ENCODE data around the gene TANC1.
A peak's percentile ranks its signal among the peaks of the same experiment; 100 is the strongest.

TANC1 gene

DNA sequence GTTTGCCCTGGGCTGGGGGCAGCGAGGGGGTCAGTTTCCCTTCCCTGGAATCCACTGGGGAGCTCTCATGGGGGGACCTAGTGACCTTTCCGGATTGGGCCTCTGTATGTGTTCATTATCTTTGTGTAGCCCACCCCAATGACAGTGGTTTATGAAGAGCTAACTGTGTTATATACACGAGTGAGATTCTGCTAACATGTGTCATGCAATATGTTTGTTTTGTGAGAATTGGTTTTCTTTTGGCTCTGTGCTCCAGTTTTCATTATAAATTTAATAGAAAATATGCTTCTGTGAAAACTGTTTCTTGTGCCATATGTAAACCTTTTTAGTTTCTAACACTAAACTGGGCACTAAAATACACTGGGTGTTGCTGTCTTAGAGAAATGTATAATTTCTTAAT is 207.5 kb downstream of the TANC1 start:
- peak; percentile 9 for DNase-seq

DNA sequence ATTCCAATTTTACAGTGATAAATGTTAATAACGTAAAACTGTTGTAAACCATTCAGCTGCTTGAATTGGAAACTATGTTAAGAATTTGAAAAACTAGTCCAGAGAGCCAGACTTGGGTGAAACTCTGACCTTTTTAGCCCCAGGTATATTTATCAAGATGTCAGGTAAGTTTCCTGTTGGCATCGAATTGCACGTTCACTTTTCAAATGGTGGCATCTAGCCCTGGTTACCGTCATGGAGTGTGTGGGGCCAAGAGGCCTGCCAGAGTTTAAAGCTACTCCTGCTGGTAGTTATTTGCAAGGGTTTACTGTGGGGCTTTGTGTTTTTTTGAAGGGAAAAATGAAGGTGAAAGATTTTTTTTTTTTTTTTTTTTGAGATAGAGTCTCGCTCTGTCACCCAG is 208.1 kb downstream of the TANC1 start:
- DNase-seq = no peak

DNA sequence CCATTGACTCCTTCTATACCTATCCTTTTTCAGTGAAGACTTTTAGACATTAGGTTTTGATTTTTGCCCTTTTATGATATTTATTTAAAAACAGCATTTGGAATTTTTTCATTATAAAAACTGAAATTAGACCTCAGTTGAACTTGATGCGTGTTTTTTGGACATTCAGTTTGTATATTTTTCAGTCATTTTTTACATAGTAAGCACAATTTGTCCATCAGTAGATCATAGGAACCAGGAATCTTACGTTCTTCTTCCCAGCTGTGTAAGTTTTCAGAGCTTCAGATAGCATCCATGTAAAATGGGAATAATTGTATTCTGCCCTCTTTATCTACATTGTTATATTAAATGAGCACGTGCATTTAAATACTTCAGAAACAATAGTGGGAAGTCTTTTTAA is 208.9 kb downstream of the TANC1 start:
- no peak for DNase-seq

DNA sequence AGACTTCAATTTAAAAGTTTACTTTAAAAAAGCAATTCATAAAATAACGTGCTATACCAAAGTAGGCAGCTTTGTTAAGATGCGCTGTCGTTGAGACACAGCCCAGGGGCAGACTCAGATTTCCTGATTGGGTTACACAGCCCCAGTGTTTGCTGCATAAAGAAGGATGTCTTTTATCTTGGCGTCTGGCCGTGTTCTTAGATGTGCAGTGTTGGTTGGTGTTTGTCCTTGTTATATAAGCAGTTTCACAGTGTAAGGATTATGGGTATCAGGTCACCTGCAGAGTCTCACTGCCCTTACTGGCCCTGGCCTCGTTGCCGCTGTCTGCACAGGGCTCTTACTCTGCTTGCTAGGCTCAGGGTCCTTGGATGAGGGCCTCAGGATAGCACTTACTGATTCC is 209.5 kb downstream of the TANC1 start:
- DNase-seq = peak; percentile 4

DNA sequence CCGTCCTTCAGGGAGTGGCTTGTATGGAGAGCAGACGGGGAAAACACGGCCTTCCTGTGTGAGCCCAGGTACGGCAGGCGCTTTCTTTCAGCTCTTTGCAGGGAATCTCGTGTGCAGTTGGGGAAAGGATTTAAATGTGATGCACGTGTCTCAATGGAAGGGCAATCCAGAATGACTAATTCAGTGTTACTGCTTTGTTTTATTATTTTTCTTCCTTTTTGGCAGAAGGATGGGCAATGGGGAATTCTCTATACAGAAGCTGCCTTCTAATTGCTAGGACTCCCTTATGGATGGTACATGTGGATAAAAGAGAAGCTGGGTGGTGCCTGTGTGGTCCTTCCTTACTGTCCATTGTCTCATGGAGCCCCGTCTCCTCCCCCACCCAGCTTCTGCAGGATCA is 210.7 kb downstream of the TANC1 start:
- no peak for DNase-seq

DNA sequence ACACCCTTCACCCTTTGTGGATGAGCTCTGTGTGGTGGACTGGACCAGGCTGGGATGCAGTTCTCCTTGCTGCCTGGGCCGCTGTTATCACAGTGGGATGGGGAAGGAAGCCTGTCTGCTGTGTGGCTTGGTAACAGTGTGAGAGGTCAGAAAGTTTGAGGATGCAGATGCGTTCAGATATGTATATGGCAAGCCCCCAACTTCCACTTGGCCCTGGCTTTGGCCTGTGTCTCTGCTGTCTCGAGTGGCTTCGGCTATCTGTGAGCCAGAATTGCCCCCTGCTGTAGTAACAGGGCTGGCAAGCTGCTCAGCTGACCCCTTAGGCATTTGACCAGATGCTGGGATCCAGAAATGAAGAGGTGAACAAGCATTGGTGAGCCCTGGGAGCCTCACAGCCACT is 211.3 kb downstream of the TANC1 start:
- peak; percentile 28 for DNase-seq

DNA sequence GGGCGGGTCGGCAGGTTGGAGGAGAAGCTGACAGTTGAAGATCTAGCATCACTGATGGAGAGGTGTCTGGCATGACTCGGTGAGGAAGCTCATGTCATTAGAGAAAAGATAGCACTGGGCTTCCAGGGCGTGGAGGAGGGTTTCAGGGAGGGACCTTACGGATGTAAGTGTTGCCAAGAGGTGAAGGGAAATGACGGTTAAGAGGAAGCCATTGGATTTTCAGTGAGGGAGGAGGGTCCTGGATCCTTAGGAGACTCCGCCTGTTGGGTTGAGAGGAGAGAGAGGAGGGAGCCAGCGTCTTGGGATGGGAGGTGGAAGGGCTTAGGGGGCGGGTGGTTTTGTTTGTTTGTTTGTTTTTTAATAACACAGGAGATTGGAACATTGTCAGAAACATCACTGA is 214.9 kb downstream of the TANC1 start:
- peak; percentile 41 for DNase-seq

DNA sequence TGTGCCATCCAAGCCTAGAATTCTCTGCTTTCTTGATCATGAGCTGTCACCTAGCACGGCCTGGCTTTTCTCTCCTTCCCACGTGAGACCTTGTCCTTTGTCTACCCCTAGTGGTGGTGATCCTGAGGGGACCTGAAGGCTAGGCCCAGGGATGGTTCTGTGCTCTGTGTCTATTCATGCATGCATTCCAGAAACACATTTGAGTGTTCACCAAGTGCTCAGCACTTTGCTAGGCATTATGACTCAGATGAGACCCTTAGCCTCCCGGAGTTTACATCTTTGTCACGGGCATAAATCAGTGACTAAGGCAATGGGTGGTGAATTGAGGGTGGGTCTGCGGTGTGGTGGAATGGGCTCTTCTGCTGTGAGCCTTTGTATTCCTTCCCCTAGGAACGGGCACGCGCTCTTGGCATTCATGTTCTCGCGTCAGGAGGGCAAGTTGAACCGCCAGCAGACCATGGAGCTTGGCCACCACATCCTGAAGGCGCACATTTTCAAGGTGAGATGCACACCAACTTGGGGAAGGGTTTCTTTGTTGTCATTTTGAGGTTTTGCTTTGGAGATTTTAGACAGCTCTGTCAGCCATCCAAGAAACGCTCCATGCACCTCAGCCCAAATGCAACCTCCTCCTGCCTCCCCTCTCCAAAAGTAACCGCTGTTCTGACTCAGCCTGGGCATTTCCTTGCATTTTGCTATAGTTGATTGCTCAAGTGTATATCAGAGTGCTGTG is 217.1 kb downstream of the TANC1 start:
- peak; percentile 32 for DNase-seq

DNA sequence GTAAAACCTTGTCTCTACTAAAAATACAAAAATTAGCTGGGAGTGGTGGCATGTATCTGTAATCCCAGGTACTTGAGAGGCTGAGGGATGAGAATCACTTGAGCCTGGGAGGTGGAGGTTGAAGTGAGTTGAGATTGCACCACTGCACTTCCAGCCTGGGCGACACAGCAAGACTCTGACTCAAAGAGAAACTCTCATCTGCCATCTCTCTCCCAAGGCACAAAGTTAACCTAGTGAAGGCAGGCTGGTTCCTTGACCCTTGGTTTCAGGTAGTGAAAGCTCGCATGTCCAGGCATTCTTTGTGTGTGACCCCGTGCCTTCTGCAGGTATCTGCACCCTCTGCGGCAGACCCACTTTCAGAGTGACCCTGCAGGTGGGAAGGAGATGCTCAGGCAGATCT is 218.0 kb downstream of the TANC1 start:
- DNase-seq = peak; percentile 4

DNA sequence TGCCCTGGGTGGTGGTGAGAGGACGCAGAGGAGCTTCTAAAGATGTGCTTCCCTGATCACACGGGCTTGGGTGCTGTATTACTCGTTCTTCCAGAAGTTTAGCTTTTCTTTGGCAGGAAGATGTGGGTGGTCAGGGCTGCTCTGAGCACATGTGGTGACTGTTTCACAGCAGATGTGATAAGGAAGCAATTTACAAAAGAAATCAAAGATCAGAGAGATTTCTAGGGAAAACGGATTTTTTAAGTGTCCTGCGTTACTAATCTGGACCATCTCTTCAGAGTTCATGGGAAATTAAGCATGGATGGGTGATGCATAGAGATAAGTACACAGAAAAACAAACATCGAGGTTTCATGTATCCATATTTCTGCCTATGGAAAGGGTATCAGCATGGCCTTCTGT is 218.7 kb downstream of the TANC1 start:
- peak; percentile 32 for DNase-seq

DNA sequence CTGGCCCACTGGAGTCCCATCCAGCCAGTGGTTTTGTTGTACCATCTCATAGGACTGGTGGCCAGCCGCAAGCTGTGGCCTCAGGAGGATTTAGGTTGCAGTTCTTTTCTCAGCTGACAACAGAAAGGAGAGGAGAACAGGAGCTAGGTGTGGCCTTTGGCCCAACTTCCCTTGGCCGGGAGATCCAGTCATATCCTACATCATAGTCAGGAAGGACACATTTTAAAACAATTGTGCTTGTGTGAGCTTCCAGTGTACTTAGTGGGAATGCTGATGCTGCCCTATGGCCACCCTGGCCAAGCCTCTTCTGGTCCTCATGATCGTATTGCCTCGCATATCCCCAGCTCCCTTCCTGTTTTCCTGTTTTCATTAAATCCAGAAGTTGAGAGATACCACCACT is 220.0 kb downstream of the TANC1 start:
- DNase-seq = no peak

DNA sequence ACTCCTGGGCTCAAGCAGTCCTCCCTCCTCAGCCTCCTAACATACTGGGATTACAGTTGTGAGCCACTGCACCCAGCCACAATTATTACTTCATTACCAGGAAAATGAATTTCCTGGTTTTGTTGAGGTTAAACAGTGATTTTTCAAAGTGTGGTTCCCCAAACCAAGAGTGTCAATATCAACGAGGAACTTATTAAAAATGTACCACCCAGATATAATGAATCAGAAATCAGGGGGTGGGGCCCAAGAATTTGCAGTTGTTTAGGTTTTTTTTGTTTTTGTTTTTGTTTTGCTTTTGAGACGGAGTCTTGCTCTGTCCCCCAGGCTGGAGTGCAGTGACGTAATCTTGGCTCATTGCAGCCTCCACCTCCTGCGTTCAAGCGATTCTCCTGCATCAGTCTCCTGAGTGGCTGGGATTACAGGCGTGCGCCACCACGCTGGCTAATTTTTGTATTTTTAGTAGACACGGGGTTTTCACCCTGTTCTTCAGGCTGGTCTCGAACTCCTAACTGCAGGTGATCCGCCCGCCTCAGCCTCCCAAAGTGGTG is 224.0 kb downstream of the TANC1 start:
- no peak for DNase-seq

DNA sequence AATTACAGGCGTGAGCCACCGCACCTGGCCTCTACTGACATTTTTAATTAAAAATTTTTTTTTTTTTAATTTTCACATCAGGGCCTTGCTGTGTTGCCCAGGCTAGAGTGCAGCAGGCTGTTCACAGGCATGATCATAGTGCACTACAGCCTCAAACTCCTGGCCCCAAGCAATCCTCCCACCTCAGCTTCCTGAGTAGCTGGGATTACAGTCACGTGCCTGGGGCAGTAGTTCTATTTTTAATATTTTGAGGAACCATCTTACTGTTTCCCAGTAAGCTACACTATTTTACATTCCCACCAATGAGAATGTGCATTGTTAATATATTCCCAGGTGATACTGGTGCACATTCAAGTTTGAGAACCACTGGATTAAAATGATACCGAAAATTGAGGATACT is 225.4 kb downstream of the TANC1 start:
- no peak for DNase-seq

DNA sequence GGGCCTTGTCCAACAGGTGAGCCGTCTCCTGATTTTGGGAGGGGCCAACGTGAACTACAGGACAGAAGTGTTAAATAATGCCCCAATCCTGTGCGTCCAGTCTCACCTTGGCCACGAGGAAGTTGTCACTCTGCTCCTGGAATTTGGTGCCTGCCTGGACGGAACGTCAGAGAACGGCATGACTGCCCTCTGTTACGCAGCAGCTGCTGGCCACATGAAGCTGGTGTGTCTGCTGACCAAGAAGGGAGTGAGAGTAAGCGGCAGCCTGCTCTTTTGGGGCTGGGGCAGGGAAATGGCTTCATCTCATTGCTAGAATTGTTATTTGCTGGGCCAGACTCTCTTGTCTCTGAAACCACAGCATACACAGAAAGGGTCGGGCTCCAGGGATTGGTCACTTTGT is 225.8 kb downstream of the TANC1 start:
- DNase-seq = no peak

DNA sequence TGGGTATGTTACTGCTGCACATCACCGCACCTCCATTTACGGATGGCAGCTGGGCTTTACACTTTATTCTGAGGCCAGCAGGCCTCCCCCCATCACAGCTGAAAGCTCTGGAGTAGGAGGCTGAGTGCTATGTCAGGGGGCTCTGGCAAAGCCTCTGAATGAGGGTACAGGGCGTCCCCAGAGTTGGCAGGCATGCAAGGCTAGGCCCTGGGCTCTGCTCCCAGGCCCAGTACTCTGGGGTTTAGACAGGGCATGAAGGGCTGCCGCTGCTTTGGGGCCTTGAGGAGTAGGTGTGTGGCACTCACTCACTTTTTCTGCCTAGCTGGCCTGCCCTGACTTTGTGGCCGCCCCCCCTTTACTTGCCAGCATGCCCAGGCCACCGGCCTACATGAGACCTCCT is 227.3 kb downstream of the TANC1 start:
- DNase-seq = no peak

DNA sequence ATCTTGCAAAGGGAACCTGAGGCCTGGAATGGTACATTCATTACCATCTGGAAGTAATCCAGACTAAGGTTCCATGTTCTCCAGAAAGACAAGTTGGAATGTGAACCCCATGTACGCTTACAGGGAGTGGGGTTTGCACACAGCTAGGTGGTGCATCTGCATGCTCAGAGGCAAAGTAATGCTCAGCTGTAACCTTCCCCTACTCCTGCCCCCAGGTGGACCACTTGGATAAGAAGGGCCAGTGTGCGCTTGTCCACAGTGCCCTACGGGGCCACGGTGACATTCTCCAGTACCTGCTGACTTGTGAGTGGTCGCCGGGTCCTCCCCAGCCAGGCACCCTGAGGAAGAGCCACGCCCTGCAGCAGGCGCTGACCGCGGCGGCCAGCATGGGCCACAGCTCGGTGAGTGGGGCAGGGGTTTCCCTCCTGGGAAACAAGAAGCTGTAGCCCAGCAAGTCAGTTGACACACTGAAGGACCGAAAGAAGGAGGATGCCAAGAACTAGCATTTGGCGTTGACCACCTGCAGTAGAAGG is 228.0 kb downstream of the TANC1 start:
- DNase-seq = no peak

DNA sequence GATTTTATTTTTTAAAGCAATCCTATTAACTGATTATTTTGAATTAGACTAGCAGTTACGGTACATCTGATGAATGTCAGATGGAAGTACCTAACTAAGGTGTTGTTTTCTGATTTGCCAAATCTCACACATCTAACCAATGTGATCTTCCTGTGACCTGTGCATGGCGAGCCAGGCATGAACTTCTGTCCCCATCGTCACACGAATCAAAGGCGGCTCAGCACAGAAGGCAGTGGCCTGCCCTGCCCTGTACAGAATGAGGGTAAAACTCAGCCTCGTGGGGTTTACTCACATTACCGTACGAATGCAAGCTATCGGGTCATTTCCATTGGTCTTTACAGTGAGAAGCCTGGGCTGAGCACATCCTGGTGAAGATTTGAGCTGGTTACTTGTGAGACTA is 230.8 kb downstream of the TANC1 start:
- no peak for DNase-seq

DNA sequence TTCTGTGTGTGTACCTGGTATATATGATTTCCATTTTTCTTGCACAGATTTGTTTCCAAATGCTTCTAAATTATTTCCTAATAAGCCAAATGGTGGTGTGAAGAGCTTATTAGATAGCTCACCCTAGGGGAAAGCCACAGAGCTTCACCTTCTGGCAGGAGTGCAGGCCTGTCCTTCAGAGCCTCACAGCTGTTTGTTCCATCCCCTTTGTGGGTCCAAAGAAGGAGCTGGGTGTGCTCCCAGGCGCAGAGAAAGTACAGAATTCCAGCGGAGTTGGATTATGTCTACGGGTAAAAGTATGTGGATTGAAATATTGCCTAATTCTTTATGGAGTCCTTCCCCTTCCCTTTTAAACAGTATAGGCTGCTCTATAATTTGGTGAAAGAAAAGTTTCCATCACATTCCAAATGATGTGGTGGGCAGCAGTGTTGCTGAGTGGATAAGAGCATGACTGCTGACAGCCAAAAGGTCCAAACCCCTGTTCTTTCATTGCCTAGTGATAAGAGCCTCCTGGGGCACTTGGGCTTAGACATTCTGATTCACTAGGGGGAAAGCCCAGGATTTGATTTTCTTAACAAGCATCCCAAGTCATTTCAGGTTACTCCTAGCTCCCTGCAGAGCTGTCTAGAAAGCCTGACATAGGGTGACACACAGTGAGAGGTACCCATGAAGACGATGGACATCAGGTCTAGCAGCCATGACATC is 231.5 kb downstream of the TANC1 start:
- no peak for DNase-seq

DNA sequence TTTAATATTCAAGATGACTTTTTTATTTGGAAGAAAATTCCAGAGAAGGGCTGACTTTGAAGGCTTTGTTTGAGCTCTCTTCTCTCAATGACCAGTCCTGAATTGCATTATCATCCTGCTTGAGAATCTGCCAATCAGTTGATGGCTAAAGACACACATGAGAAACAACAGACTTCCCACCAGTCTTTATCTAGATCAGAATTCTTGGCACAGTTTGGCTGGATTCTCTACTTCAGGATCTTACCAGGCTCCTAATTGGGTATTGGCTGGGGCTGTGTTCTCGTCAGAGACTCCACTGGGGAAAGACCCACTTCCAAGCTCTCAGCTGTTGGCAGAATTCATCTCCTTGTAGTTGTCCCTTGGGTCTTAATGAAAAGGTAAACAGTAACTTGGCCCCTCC is 232.1 kb downstream of the TANC1 start:
- DNase-seq = no peak

DNA sequence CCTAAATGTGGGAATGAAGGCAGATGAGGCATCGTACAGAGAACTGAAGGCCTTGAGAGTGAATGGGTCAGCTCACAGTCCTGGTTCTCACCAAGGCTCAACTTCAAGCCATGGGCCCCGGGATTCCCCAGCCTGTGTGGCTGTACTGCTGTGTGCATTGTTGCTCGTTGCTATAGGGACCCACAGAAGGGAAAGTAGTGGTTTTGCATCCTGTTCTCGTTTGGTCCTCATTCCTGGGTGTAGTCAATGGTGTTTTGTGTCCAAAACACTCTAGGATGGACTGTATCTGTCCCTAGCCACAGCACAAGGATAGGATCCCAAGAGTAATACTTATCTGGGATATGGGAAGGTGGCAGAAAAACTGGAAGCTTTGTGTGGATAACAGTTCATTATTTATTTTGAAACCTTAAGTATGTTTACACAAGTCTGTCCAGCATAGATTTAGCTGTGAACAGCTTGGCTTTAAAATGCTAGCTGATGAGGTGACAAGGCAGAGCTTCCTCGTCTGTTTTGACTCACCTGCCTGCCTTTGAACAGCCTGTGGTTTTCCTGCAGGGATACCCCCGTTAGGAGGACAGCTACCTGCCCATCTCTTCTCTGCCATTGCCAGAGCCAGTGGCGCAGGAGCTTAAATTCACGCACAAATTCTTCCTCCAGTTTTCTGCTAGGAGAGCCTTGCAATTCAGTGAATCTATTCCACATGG is 233.1 kb downstream of the TANC1 start:
- DNase-seq = no peak

DNA sequence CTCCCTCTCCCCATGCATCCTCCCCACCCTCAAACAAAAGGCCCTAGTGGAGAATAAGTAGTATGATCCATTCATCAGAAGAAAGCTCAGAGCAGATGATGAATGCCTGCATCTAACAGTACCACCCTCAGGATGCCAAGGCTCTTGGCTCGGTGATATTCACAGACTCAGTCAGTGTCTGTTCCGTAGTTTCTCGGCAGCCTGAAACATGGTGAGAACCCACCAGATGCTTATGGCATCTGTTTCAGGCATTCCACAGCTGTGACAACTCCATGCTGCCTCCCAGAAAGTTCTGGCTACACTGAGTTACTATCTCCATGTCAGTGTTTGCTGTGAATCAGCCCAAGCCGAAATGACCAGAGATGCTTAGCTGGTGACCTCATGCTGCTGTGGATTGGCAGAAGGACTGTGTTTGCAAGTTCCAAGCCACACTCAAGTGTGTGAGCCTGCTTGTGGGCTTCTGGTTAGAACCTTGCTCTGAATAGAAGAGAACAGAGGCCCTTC is 234.2 kb downstream of the TANC1 start:
- DNase-seq = peak; percentile 55

DNA sequence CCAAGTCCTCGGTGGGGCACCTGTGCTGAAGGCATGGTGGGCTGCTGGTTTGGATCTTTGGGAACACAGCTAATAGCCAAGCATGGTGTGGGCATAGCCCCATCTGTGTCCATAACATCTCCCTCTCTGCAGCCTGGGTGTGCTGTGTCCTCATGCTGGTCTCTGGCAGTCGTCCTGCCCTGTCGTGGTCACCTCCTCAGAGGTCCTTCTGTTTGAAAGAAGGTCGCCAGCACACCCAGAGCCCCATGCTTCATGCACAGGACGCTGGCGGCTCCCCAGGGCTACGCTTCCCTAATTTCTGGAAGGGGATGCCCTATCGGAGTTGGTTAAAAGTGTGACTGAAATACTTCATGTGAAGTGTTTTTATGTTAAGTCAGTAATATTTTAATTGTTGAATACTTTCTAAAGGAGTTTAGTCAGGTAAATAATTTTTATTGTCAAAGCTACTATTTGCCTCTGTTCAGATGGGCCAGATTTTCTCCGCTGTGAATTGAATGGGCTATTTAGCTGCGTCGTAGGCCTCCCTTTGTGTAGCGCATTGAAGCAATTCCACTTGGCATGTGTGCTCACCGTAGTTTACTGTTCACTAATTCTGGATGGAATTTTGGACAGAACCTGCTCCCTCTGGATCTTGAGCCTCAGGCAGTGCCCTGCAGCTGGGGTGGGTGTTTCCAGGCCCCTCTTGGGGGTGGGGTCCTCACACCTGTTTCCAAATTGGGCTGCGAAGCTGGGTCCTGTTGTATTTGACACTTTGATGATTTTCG is 236.1 kb downstream of the TANC1 start:
- DNase-seq = no peak
